RWPE2 (cell line): Measurements from ENCODE around the gene STAC2.

Source experiments
- ATAC-seq: fragments of 200-7000 bp; cut with Tn5 transposase; 3 replicates; pipeline ENCODE4 v1.9.1; 2021; ENCODE audit warnings: low read depth
- DNase-seq: peaks from one replicate; pipeline ENCODE4 v3.0.0-alpha.2; 2020; ENCODE audit warnings: low spot score
- H3K27ac ChIP-seq: fragments of 450-650 bp; 2 replicates; pipeline ENCODE4 v1.5.1; 2017; ENCODE audit warnings: mild to moderate bottlenecking; ENCODE audit not compliant: poor library complexity, severe bottlenecking
- H3K27me3 ChIP-seq: fragments of 250-450 bp; sonication (Bioruptor Pico); 2 replicates; pipeline ENCODE4 v1.5.1; 2021; ENCODE audit warnings: mild to moderate bottlenecking, moderate library complexity; ENCODE audit not compliant: insufficient read depth, poor library complexity, severe bottlenecking
- H3K36me3 ChIP-seq: fragments of 250-450 bp; sonication (Bioruptor Pico); 2 replicates; pipeline ENCODE4 v1.5.1; 2020; ENCODE audit warnings: low read depth, mild to moderate bottlenecking, moderate library complexity
- H3K4me1 ChIP-seq: fragments of 250-450 bp; sonication (Bioruptor Pico); 2 replicates; pipeline ENCODE4 v1.5.1; 2021; ENCODE audit warnings: mild to moderate bottlenecking, moderate library complexity; ENCODE audit not compliant: insufficient read depth, poor library complexity, severe bottlenecking
- H3K4me3 ChIP-seq: fragments of 250-450 bp; sonication (Bioruptor Pico); 2 replicates; pipeline ENCODE4 v1.5.1; 2021; ENCODE audit warnings: mild to moderate bottlenecking, moderate library complexity; ENCODE audit not compliant: severe bottlenecking
- H3K9me3 ChIP-seq: fragments of 250-450 bp; sonication (Bioruptor Pico); 2 replicates; pipeline ENCODE4 v1.5.1; 2021; ENCODE audit warnings: mild to moderate bottlenecking, moderate library complexity; ENCODE audit not compliant: severe bottlenecking
- CTCF ChIP-seq: fragments of 450-650 bp; IDR thresholded peaks from one replicate; pipeline ENCODE4 v1.5.1; 2017; ENCODE audit warnings: mild to moderate bottlenecking, moderate library complexity; ENCODE audit not compliant: poor library complexity, severe bottlenecking

Gene STAC2

GRCh38 chr17:39212841-39213480 lies 12.8 kb downstream of the STAC2 start:
- Histone ChIP-seq H3K9me3 (no peaks in the 10 kb centered on the region), H3K27me3 (no peaks in the 10 kb centered on the region), H3K36me3 (no peaks in the 10 kb centered on the region), H3K27ac (no peak overlapping the region), H3K4me1 (peaks cover 4% of the 10 kb centered on the region), H3K4me3 (no peak overlapping the region)
- DNase-seq (no peak), ATAC-seq (peak; percentile 22; the same call in 2 of the 3 replicates)
- no peak for TF ChIP-seq CTCF

- Histone ChIP-seq H3K4me3 (no peak overlapping the region), H3K4me1 (peaks cover 4% of the 10 kb centered on the region), H3K9me3 (no peaks in the 10 kb centered on the region), H3K27me3 (no peaks in the 10 kb centered on the region), H3K36me3 (no peaks in the 10 kb centered on the region), H3K27ac (no peak overlapping the region)
- DNase-seq, result no peak
- no peak for TF ChIP-seq CTCF
- no peak for ATAC-seq
Observed at GRCh38 chr17:39212195-39212810, 13.4 kb downstream of the STAC2 start.

- peak overlapping the region; percentile 9 for H3K4me3 ChIP-seq
- peaks cover 3% of the 10 kb centered on the region for H3K36me3 ChIP-seq
- peaks cover 4% of the 10 kb centered on the region for H3K4me1 ChIP-seq
- no peak for TF ChIP-seq CTCF
- no peak overlapping the region for H3K27ac ChIP-seq
- ATAC-seq (no peak), DNase-seq (no peak)
- no peaks in the 10 kb centered on the region for H3K9me3 ChIP-seq
- no peaks in the 10 kb centered on the region for H3K27me3 ChIP-seq
Observed at GRCh38 chr17:39210093-39210434, 15.7 kb downstream of the STAC2 start.

GRCh38 chr17:39209317-39210092 lies 16.2 kb downstream of the STAC2 start:
- Histone ChIP-seq H3K27ac (no peak overlapping the region), H3K9me3 (no peaks in the 10 kb centered on the region), H3K27me3 (no peaks in the 10 kb centered on the region), H3K36me3 (peaks cover 8% of the 10 kb centered on the region), H3K4me3 (peak overlapping the region; percentile 9), H3K4me1 (peaks cover 4% of the 10 kb centered on the region)
- DNase-seq (no peak), ATAC-seq (no peak)
- no peak for TF ChIP-seq CTCF

- ATAC-seq (no peak), DNase-seq (no peak)
- no peaks in the 10 kb centered on the region for H3K27me3 ChIP-seq
- peaks cover 14% of the 10 kb centered on the region for H3K36me3 ChIP-seq
- H3K4me1 ChIP-seq, result peaks cover 4% of the 10 kb centered on the region
- H3K9me3 ChIP-seq, result no peaks in the 10 kb centered on the region
- no peak for TF ChIP-seq CTCF
- no peak overlapping the region for H3K27ac ChIP-seq
- no peak overlapping the region for H3K4me3 ChIP-seq
Observed at GRCh38 chr17:39208893-39209292, 16.9 kb downstream of the STAC2 start.
